HL-60 (cell line): ENCODE measurements around the gene RBMS3.

ENCODE experiments used
- DNase-seq, 2 experiments: peaks; one replicate each; pipeline ENCODE4 v3.0.0-alpha.2; 2010 to 2020; ENCODE audit warnings: low read depth in 1 of 2, low spot score in 1 of 2
- H3K27ac ChIP-seq: fragments of 250-450 bp; sonication (Bioruptor Pico); replicated peaks from 2 replicates; pipeline ENCODE4 v1.5.1; 2020; ENCODE audit warnings: mild to moderate bottlenecking, moderate library complexity
- H3K27me3 ChIP-seq: fragments of 250-450 bp; sonication (Bioruptor Pico); 2 replicates; pipeline ENCODE4 v1.5.1; 2021; ENCODE audit warnings: mild to moderate bottlenecking, moderate library complexity; ENCODE audit not compliant: insufficient read depth, poor library complexity, severe bottlenecking
- H3K4me3 ChIP-seq: replicated peaks from 2 replicates; pipeline ENCODE4 v1.5.1; 2011; ENCODE audit warnings: mild to moderate bottlenecking, control low read depth, low read length; ENCODE audit not compliant: insufficient read depth
- GABPA ChIP-seq: IDR thresholded peaks from 2 replicates; pipeline ENCODE4 v1.6.1; 2012; ENCODE audit warnings: low read depth
- POLR2AphosphoS5 ChIP-seq: IDR thresholded peaks from 2 replicates; pipeline ENCODE4 v1.6.1; 2012; ENCODE audit warnings: low read depth
- SPI1 ChIP-seq: IDR thresholded peaks from 2 replicates; pipeline ENCODE4 v1.6.1; 2012; ENCODE audit warnings: low read depth, mild to moderate bottlenecking, borderline replicate concordance
- TF ChIP-seq, protein P1 (sequence below): IDR thresholded peaks from one replicate; pipeline ENCODE4 v1.5.1; 2011; ENCODE audit warnings: low read length, control low read depth, inconsistent platforms; ENCODE audit not compliant: insufficient read depth
- TF ChIP-seq, protein P2 (sequence below): IDR thresholded peaks from 2 replicates; pipeline ENCODE4 v1.6.1; 2012; ENCODE audit warnings: low read depth; ENCODE audit not compliant: insufficient replicate concordance

RBMS3 gene

DNA sequence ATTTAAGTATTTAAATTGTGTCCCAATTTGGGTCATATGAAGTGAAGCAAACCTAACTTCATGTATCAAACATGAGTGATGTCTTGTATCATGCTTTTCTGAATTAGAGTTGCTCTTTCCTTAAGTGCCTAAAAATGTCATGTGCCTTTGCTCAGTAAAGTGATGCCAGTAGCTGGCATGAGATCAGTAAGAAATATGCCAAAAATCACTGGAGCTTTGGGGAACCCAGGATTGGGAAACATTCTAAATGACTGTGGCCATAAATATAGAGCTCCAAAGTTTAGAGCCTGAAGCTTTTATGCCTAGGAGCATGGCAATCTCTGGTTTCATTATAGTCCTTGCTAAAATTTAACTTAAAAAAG lies 33.8 kb downstream of the RBMS3 start:
- Histone ChIP-seq H3K27me3 (no peaks in the 10 kb centered on the region), H3K4me3 (no peak overlapping the region), H3K27ac (no peak overlapping the region)
- TF ChIP-seq, protein P1, sequence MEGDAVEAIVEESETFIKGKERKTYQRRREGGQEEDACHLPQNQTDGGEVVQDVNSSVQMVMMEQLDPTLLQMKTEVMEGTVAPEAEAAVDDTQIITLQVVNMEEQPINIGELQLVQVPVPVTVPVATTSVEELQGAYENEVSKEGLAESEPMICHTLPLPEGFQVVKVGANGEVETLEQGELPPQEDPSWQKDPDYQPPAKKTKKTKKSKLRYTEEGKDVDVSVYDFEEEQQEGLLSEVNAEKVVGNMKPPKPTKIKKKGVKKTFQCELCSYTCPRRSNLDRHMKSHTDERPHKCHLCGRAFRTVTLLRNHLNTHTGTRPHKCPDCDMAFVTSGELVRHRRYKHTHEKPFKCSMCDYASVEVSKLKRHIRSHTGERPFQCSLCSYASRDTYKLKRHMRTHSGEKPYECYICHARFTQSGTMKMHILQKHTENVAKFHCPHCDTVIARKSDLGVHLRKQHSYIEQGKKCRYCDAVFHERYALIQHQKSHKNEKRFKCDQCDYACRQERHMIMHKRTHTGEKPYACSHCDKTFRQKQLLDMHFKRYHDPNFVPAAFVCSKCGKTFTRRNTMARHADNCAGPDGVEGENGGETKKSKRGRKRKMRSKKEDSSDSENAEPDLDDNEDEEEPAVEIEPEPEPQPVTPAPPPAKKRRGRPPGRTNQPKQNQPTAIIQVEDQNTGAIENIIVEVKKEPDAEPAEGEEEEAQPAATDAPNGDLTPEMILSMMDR = no peak
- TF ChIP-seq, protein P2, sequence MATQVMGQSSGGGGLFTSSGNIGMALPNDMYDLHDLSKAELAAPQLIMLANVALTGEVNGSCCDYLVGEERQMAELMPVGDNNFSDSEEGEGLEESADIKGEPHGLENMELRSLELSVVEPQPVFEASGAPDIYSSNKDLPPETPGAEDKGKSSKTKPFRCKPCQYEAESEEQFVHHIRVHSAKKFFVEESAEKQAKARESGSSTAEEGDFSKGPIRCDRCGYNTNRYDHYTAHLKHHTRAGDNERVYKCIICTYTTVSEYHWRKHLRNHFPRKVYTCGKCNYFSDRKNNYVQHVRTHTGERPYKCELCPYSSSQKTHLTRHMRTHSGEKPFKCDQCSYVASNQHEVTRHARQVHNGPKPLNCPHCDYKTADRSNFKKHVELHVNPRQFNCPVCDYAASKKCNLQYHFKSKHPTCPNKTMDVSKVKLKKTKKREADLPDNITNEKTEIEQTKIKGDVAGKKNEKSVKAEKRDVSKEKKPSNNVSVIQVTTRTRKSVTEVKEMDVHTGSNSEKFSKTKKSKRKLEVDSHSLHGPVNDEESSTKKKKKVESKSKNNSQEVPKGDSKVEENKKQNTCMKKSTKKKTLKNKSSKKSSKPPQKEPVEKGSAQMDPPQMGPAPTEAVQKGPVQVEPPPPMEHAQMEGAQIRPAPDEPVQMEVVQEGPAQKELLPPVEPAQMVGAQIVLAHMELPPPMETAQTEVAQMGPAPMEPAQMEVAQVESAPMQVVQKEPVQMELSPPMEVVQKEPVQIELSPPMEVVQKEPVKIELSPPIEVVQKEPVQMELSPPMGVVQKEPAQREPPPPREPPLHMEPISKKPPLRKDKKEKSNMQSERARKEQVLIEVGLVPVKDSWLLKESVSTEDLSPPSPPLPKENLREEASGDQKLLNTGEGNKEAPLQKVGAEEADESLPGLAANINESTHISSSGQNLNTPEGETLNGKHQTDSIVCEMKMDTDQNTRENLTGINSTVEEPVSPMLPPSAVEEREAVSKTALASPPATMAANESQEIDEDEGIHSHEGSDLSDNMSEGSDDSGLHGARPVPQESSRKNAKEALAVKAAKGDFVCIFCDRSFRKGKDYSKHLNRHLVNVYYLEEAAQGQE = no peak
- no peak for TF ChIP-seq SPI1
- no peak for DNase-seq

DNA sequence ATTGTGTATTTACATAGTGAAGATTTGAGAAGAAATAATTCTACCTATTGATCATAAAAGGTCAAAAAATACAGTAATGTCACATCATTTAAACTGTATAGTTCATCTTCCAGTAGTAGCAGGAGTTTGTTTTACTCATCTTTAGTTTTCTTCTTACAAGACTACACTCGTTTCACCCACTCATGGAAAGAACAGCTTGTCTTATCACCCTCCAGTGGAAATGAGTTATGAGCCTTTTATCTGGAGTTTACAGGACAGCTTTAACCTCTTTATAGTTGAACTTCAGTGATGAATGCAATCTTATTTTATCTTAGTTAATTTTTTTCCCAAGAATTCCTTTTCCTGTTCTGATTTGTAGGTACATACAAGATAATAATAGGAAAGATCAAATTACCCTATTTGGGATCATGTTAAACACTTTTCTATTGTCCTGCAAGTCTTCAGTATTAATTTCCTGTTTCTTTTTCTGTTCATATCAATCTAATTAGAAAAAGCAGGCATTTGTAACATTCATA lies 36.8 kb downstream of the RBMS3 start:
- no peak overlapping the region for H3K27ac ChIP-seq
- TF ChIP-seq GABPA (no peak), SPI1 (no peak), POLR2AphosphoS5 (no peak)
- TF ChIP-seq, protein P1 = no peak
- TF ChIP-seq, protein P2 = no peak
- H3K27me3 ChIP-seq = no peaks in the 10 kb centered on the region
- no peak overlapping the region for H3K4me3 ChIP-seq
- DNase-seq = no peak

DNA sequence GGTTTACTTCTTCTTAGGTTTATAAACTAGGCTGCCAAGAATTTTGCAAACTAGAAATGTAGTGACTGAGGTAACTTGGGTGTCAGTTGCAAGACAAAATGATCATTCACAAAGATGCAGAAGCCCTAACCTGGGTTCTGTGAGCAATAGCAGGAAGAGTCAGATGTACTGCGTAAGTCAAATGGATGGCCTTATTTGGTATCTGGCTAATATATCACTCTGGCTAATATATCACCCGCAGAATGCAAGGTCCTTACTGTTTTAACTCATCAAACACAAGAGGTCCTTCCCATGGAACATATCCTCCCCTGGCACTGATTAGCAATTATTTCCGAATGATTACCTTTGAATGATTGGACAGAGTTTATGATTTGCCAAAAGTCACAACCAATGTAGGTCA lies 37.4 kb downstream of the RBMS3 start:
- no peaks in the 10 kb centered on the region for H3K27me3 ChIP-seq
- no peak overlapping the region for H3K27ac ChIP-seq
- H3K4me3 ChIP-seq = no peak overlapping the region
- TF ChIP-seq, protein P1 = no peak
- TF ChIP-seq, protein P2 = no peak
- no peak for TF ChIP-seq GABPA
- no peak for DNase-seq
